Activated naive CD4-positive, alpha-beta T cell treated with anti-CD3 and anti-CD28 coated beads for 36 hours (primary cell): ENCODE measurements around the gene ALKBH5. TPM values are rescaled to one million over a fixed set of nuclear protein-coding genes. Genes with fewer than 3 reads are reported as not detected.
A peak's percentile ranks its signal among the peaks of the same experiment; 100 is the strongest.

Experiments used
- CTCF ChIA-PET: fragments of 350-600 bp; sonication (Branson Sonifier 250); formaldehyde crosslinking; loops from one replicate; lab custom pipeline; 2021; ENCODE audit warnings: antibody characterized with exemption; lab: Charles Lee
- DNase-seq: peaks from one replicate; pipeline ENCODE4 v3.0.0-alpha.2; 2020
- H3K27ac Mint-ChIP-seq: one replicate; pipeline ENCODE4 v1.8.0; 2021; ENCODE audit warnings: mild to moderate bottlenecking, mixed read lengths
- H3K27me3 Mint-ChIP-seq: one replicate; pipeline ENCODE4 v1.8.0; 2021; ENCODE audit warnings: low read depth, mixed read lengths
- H3K36me3 Mint-ChIP-seq: one replicate; pipeline ENCODE4 v1.8.0; 2021; ENCODE audit warnings: low read depth, mixed read lengths
- H3K4me1 Mint-ChIP-seq: one replicate; pipeline ENCODE4 v1.8.0; 2021; ENCODE audit warnings: low read depth, mixed read lengths
- H3K4me3 Mint-ChIP-seq: one replicate; pipeline ENCODE4 v1.8.0; 2021; ENCODE audit warnings: mild to moderate bottlenecking, moderate library complexity, mixed read lengths
- H3K9me3 Mint-ChIP-seq: one replicate; pipeline ENCODE4 v1.8.0; 2021; ENCODE audit warnings: mixed read lengths
- intact Hi-C: fragments of 100-400 bp; cut with micrococcal nuclease; formaldehyde crosslinking; loops from one replicate; pipeline ENCODE4 v1.15.1; 2023
- total RNA-seq, 2 experiments: library from RNA; stranded (reverse); gene quantifications; one replicate each; pipeline ENCODE4 v1.2.3, GENCODE V29; 2021

The ALKBH5 gene
- total RNA-seq, 2 experiments from 2014 or later: 83.4 to 86.7 TPM

- H3K4me1 Mint-ChIP-seq: no peaks in the 10 kb centered on the region
- no peak for DNase-seq
- no peaks in the 10 kb centered on the region for H3K9me3 Mint-ChIP-seq
- no peaks in the 10 kb centered on the region for H3K27me3 Mint-ChIP-seq
- intact Hi-C loops: no loop called here
- peaks cover 6% of the 10 kb centered on the region for H3K36me3 Mint-ChIP-seq
- no peak overlapping the region for H3K4me3 Mint-ChIP-seq
- CTCF ChIA-PET: no interaction called here
- H3K27ac Mint-ChIP-seq: no peak overlapping the region
These were observed 57.7 kb downstream of the ALKBH5 start for GRCh38 chr17:18241229-18241871.

DNA sequence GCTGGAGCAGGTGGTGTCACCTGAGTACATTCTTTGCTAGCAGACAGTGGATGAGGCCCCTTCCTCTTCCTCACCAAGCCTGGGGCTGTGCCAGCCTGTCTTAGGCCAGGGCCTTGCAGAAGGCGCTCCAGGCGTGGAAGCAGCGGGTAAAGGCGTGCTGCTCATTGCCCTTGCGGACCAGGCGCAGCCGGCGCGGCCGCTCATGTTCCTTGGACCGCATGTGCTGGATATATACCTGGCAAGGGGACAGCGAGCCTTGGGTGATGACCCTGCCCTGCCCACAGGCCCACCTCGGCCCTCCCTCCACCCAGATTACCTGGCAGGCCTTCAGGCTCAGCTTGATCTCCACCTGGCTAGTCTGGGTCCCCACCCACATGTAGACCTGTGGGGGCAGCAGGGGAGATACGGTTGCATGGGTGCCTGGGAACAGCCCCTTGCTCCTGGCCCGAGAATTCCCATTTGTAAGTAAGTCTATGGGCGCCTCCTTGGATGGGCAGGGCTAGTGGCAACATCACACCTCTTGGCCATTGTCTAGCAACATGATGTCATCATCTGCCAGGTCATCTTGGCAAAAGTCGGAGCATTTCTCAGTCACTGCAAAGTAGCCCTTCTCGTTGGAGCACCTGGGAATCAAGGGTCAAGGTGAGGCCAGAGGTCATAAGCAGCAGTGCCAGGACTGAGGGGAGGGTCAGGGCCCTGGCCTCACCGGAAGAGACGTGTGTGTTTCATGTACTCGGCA lies 61.6 kb downstream of the ALKBH5 start:
- no peak for DNase-seq
- Mint-ChIP-seq H3K27me3 (no peaks in the 10 kb centered on the region), H3K36me3 (peaks cover 13% of the 10 kb centered on the region), H3K4me3 (no peak overlapping the region), H3K27ac (no peak overlapping the region), H3K9me3 (no peaks in the 10 kb centered on the region), H3K4me1 (no peaks in the 10 kb centered on the region)
- intact Hi-C loops: no loop called here
- CTCF ChIA-PET: no interaction called here

- H3K27me3 Mint-ChIP-seq: no peaks in the 10 kb centered on the region
- intact Hi-C loops: no loop called here
- peaks cover 19% of the 10 kb centered on the region for H3K36me3 Mint-ChIP-seq
- H3K9me3 Mint-ChIP-seq: no peaks in the 10 kb centered on the region
- CTCF ChIA-PET: no interaction called here
- no peak for DNase-seq
- H3K4me1 Mint-ChIP-seq: no peaks in the 10 kb centered on the region
- no peak overlapping the region for H3K27ac Mint-ChIP-seq
- H3K4me3 Mint-ChIP-seq: no peak overlapping the region
These were observed 62.6 kb downstream of the ALKBH5 start for GRCh38 chr17:18246109-18246725.

DNA sequence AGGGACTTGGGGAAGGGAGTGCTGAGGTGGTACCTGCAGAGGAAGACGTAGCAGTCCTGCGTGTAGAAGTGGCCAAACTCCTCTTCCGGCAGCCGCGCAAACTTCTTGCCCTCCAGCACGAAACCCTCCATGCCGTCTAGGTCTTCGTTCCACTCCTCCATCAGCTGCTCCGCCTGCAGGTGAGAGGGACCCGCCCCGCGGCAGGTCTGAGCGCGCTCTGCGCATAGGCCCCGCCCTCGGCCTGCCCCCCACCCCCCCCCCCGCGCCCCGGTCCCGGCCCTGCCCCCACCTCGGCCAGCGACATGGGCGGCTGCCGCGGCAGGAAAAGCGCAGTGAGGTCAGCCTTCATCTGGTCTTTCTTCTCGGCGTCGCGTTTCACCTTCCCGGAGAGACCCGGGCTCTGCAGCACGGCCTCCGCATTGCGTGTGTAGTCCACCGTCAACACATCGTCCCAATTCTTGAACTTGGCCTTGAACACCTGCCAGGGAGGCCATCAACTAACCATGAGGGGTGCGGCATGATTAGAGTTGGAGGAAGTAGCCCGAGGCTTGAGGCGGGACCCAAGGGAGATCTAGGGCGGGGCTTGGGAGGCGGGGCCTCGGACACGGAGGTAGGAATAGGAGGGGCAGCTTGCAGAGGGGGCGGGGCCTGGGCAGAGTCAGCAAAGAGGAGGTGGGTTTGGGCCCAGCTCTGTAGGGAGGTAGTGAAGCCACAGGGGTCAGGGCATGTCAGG lies 63.4 kb downstream of the ALKBH5 start:
- DNase-seq: peak; percentile 36
- no peaks in the 10 kb centered on the region for H3K9me3 Mint-ChIP-seq
- H3K27me3 Mint-ChIP-seq: no peaks in the 10 kb centered on the region
- H3K36me3 Mint-ChIP-seq: peaks cover 22% of the 10 kb centered on the region
- H3K4me1 Mint-ChIP-seq: no peaks in the 10 kb centered on the region
- CTCF ChIA-PET: interaction anchor here (0.7 to 1.2 kb wide), 3 partner anchors 58 to 99 kb away, joined by 3 read pairs; no protein-coding TSS in a partner anchor
- H3K27ac Mint-ChIP-seq: no peak overlapping the region
- no peak overlapping the region for H3K4me3 Mint-ChIP-seq
- intact Hi-C loops: no loop called here

GRCh38 chr17:18247613-18248001 lies 64.0 kb downstream of the ALKBH5 start:
- H3K4me1 Mint-ChIP-seq: no peaks in the 10 kb centered on the region
- H3K27me3 Mint-ChIP-seq: no peaks in the 10 kb centered on the region
- no peaks in the 10 kb centered on the region for H3K9me3 Mint-ChIP-seq
- DNase-seq: no peak
- no peak overlapping the region for H3K4me3 Mint-ChIP-seq
- CTCF ChIA-PET: interaction anchor here (0.7 to 1.2 kb wide), 3 partner anchors 59 to 98 kb away, joined by 3 read pairs; no protein-coding TSS in a partner anchor
- H3K36me3 Mint-ChIP-seq: peaks cover 22% of the 10 kb centered on the region
- H3K27ac Mint-ChIP-seq: no peak overlapping the region
- intact Hi-C loops: loop anchor here (1.0 to 2.0 kb wide), 2 partner anchors 11 to 67 kb away; partner anchors contain the start of genes FLII, SMCR8 and TOP3A

GRCh38 chr17:18248300-18248731 lies 64.7 kb downstream of the ALKBH5 start:
- Mint-ChIP-seq H3K4me1 (no peaks in the 10 kb centered on the region), H3K36me3 (peaks cover 22% of the 10 kb centered on the region), H3K4me3 (no peak overlapping the region), H3K9me3 (no peaks in the 10 kb centered on the region), H3K27ac (peak overlapping the region; percentile 28), H3K27me3 (no peaks in the 10 kb centered on the region)
- CTCF ChIA-PET: interaction anchor here (0.5 to 1.7 kb wide), 10 partner anchors 8 to 155 kb away, joined by 3 to 6 read pairs (median 3); partner anchors contain the start of gene FLII
- peak; percentile 83 for DNase-seq
- intact Hi-C loops: loop anchor here (1.0 to 2.0 kb wide), 2 partner anchors 10 to 66 kb away; partner anchors contain the start of genes FLII, SMCR8 and TOP3A

GRCh38 chr17:18248811-18249210 lies 65.2 kb downstream of the ALKBH5 start:
- Mint-ChIP-seq H3K27ac (no peak overlapping the region), H3K4me3 (no peak overlapping the region), H3K9me3 (no peaks in the 10 kb centered on the region), H3K4me1 (no peaks in the 10 kb centered on the region), H3K27me3 (no peaks in the 10 kb centered on the region), H3K36me3 (peaks cover 24% of the 10 kb centered on the region)
- intact Hi-C loops: loop anchor here (1.0 to 2.0 kb wide), 2 partner anchors 9 to 66 kb away; partner anchors contain the start of genes FLII, SMCR8 and TOP3A
- no peak for DNase-seq
- CTCF ChIA-PET: interaction anchor here (0.5 to 1.7 kb wide), 10 partner anchors 8 to 155 kb away, joined by 3 to 6 read pairs (median 3); partner anchors contain the start of gene FLII

GRCh38 chr17:18250259-18250658 lies 66.6 kb downstream of the ALKBH5 start:
- H3K36me3 Mint-ChIP-seq: peaks cover 22% of the 10 kb centered on the region
- no peaks in the 10 kb centered on the region for H3K27me3 Mint-ChIP-seq
- CTCF ChIA-PET: interaction anchor here (0.5 to 0.9 kb wide), 3 partner anchors 38 to 84 kb away, joined by 3 read pairs; no protein-coding TSS in a partner anchor
- H3K9me3 Mint-ChIP-seq: no peaks in the 10 kb centered on the region
- DNase-seq: no peak
- intact Hi-C loops: no loop called here
- no peaks in the 10 kb centered on the region for H3K4me1 Mint-ChIP-seq
- H3K4me3 Mint-ChIP-seq: no peak overlapping the region
- H3K27ac Mint-ChIP-seq: no peak overlapping the region

DNA sequence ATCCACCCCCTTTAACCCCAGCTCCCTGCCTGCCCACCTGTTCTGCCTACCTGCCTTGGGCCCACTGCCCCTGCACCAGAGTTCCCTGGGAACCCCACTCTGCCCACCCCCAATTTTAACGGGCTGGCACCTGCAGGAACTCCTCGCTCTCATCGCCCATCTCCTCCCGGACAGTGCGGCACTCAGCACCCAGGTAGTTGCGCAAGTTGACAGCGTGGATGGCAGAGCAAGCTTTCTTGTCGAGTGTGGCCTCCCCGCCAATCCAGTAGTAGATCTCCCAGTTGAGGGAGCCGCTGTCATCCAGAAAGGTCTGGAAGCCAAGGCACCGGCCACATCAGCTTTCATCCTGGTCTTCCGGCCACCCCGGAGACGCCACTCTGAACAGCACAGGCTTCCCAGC lies 67.1 kb downstream of the ALKBH5 start:
- H3K4me3 Mint-ChIP-seq: no peak overlapping the region
- no peak overlapping the region for H3K27ac Mint-ChIP-seq
- no peaks in the 10 kb centered on the region for H3K27me3 Mint-ChIP-seq
- intact Hi-C loops: no loop called here
- DNase-seq: no peak
- CTCF ChIA-PET: interaction anchor here (0.5 to 0.7 kb wide), 2 partner anchors 37 to 69 kb away, joined by 3 read pairs; no protein-coding TSS in a partner anchor
- H3K9me3 Mint-ChIP-seq: no peaks in the 10 kb centered on the region
- peaks cover 22% of the 10 kb centered on the region for H3K36me3 Mint-ChIP-seq
- no peaks in the 10 kb centered on the region for H3K4me1 Mint-ChIP-seq

DNA sequence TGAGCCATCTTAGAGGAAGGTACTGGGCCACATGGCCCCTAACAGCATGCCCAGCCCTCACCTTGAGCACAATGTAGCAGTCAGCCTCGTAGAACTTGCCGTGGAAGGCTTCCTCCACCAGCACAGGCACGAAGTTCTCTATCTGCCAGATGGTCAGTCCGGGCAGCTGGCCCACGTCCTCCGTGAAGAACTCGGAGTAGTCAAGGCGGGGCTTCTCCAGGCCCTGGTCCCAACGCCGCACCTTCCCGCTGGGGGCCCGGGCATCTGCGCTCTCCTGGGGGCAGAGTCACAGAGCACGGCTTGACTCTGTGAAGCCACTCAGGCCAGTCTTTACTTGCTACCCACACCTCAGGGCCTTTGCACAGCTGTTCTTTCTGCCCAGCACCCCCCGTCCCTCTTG lies 67.6 kb downstream of the ALKBH5 start:
- Mint-ChIP-seq H3K27me3 (no peaks in the 10 kb centered on the region), H3K27ac (no peak overlapping the region), H3K9me3 (no peaks in the 10 kb centered on the region), H3K4me1 (peaks cover 2% of the 10 kb centered on the region), H3K36me3 (peaks cover 22% of the 10 kb centered on the region), H3K4me3 (no peak overlapping the region)
- DNase-seq: no peak
- CTCF ChIA-PET: no interaction called here
- intact Hi-C loops: no loop called here

- Mint-ChIP-seq H3K4me3 (no peak overlapping the region), H3K4me1 (peaks cover 7% of the 10 kb centered on the region), H3K9me3 (no peaks in the 10 kb centered on the region), H3K27me3 (no peaks in the 10 kb centered on the region), H3K27ac (no peak overlapping the region), H3K36me3 (peaks cover 20% of the 10 kb centered on the region)
- intact Hi-C loops: no loop called here
- DNase-seq: no peak
- CTCF ChIA-PET: no interaction called here
These were observed 68.5 kb downstream of the ALKBH5 start for GRCh38 chr17:18252160-18252559.
